ENCODE data around the gene CSNK1A1. TPM values are rescaled to one million over a fixed set of nuclear protein-coding genes. Genes with fewer than 3 reads are reported as not detected.
"Not testable (repeated sequence)": the region's sequence is repeated elsewhere in the genome, so short reads cannot be mapped to it uniquely, and the experiment has no call there.

Gene CSNK1A1
- total RNA-seq, 1 experiment from 2014 or later, result 250 TPM

DNA sequence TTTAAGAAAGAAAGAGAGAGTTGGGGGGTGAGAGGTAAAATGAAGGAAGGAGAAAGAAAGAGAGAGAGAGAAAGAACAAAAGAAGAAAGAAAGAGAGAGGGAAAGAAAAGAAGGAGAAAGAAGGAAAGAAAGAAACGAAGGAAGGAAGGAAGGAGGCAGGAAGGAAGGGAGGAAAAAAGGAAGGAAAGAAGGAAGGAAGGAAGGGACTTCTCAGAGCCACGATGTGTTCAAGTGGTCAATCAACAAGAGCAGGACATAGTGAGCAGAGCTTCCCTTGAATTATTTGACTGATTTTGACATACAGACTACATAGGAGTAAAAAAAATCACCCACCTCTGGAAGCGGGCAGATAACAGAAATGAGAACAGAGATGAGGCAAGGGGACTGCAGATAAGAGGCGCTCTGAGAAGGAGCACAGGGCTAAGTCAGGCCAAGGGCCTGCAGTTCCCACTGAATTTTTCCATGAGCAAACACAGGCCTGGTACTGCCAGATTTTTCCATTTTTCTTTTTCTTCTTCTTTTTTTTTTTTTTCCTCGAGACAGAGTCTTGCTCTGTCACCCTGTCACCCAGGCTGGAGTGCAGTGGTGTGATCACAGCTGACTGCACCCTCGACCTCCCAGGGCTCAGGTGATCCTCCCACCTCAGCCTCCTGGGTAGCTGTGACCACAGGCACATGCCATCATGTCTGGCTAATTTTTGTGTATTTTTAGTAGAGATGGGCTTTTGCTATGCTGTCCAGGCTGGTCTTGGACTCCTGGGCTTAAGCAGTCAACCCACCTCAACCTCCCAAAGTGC lies 94.4 kb downstream of the CSNK1A1 start:
- DNase-seq (ENCODE audit: low spot score), result no peak

DNA sequence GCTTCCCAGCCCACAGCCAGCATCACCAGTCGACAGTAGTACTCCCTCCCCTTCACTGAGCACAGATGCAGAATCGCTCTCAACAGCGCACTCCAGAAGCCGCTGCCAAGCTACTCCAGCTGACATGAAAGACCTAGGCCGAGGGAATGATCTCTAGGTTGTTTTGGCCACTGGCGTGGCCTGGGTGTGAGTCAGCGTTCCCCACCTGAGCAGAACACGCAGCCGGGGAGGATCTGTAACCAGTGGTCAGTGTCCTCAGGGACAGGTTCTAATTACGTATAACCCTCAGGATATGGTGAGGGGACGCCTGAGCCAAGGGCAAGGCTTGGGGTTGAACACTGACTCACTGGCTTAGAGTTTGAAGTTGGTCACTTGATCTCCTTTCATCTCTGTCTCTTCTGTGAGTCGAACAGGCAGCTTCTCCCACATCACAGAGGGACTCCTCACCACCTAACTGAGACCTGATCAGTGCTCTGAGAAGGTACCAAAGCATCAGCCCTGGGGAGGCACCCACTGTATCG lies 95.3 kb downstream of the CSNK1A1 start:
- peak; percentile 53 for DNase-seq (ENCODE audit: low spot score)

DNA sequence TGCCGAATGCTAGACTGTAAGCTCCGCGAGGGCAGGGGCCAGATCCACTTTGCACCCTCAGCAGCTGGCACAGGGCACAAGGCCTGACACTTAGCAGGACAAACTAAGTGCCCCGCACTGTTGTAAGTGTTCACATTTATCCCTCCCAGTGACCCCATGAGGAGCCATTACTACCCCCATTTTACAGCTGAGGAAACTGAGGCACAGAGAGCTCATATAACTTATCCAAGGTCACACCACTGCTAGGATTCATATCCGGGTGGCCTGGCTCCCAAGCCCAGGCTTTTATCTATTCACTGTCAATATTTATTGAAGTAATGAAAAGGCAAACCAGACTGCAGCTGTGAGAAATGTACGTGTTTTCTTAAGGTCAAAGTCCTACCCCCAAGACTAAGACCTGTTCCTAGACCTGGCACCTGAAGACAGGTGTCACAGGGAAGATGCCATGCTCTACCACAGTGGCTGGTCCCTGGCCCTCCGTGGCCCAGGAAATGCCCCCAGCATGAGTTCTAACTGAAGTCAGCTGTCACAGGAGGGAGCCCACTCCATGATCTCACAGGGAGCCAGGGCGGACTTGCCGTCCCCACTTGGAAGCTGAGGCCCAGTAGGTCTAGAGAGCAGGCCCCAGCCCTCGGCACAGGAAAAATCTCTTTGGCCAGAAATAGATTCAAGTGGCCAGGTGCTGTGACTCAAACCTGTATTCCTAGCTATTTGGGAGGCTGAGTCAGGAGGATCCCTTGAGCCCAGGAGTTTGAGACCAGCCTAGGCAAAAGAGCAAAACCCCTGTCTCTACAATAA lies 97.4 kb downstream of the CSNK1A1 start:
- no peak for DNase-seq (ENCODE audit: low spot score)

GRCh38 chr5:149452665-149453617 lies 98.3 kb downstream of the CSNK1A1 start:
- DNase-seq (ENCODE audit: low spot score), result no peak

GRCh38 chr5:149452007-149452664 lies 99.1 kb downstream of the CSNK1A1 start:
- DNase-seq (ENCODE audit: low spot score), result no peak

DNA sequence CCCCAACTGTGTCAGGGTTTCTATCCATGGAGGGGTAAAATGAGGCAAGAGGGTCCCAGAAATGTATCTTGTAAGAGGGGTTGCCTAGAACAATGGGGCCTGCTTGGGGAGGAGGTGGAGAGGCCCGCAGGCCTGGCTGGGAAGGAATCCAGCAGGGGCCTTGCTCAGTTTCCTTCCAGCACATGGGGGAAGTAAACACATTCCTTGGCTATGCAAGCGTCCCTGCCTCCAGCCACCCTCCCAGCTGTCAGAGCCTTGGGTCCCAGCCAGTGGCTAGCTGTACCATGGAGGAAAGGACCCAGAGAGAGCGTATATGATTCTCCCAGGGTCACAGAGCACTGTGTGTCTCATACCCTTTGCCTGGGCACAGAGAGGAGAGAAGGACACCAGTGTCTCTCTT lies 101.0 kb downstream of the CSNK1A1 start:
- no peak for DNase-seq (ENCODE audit: low spot score)

GRCh38 chr5:149448831-149449714 lies 102.2 kb downstream of the CSNK1A1 start:
- no peak for DNase-seq (ENCODE audit: low spot score)

- DNase-seq (ENCODE audit: low spot score), result no peak
Measured at GRCh38 chr5:149448431-149448830, 102.8 kb downstream of the CSNK1A1 start.

- no peak for DNase-seq (ENCODE audit: low spot score)
Measured at GRCh38 chr5:149447373-149448367, 103.6 kb downstream of the CSNK1A1 start.

- DNase-seq (ENCODE audit: low spot score), result not testable (repeated sequence)
Measured at GRCh38 chr5:149446794-149447193, 104.4 kb downstream of the CSNK1A1 start.

- DNase-seq (ENCODE audit: low spot score), result peak; percentile 95
Measured at GRCh38 chr5:149445739-149446369, 105.4 kb downstream of the CSNK1A1 start.

DNA sequence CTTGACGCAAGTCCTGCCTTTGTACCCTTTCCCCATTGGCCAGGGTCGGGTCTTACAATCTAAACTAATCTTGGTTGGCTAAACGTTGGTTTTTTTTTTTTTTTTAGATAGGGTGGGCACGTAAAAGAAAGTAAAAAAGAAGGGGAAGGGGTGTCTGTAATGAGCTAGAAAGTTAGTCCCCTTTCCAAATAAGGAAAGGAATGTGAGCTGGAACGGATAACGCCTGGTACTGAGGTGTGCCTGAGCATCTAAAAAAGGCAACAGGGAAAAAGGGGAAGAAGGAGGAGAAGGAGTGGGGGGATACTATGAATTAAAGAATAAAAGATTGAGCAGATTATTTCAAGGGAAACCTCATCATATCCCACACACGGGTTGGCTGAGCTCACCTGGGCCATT lies 105.9 kb downstream of the CSNK1A1 start:
- DNase-seq (ENCODE audit: low spot score), result no peak

DNA sequence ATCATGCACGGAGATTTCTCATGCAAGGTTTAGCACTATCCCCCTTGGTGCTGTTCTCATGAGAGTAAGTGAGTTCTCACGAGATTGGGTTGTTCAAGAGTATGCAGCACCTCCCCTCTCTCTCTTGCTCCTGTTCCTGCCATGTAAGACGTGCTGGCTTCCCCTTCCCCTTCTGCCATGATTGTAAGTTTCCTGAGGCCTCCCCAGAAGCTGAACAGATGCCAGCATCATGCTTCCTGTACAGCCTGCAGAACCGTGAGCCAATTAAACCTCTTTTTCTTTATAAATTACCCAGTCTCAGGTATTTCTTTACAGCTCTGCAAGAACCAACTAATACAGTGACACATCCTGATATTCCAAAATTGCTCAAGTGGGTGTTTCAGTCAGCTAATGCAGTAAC lies 106.8 kb downstream of the CSNK1A1 start:
- DNase-seq (ENCODE audit: low spot score), result not testable (repeated sequence)

DNA sequence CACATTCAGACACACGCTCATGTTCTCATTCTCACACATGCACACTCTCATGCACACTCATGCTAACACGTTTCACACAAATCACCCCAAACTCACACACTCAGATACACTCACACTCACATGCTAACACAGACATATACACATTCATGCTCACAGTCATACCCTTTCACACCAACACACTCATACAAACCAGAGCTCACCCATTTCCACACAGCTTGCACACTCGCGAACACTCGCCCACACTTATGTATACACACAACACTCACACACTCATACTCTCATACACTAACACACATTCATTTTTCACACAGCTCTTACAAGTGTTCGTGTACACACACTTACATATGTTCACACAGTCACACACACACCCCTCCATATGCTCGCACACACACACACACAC lies 108.0 kb downstream of the CSNK1A1 start:
- DNase-seq (ENCODE audit: low spot score), result no peak

DNA sequence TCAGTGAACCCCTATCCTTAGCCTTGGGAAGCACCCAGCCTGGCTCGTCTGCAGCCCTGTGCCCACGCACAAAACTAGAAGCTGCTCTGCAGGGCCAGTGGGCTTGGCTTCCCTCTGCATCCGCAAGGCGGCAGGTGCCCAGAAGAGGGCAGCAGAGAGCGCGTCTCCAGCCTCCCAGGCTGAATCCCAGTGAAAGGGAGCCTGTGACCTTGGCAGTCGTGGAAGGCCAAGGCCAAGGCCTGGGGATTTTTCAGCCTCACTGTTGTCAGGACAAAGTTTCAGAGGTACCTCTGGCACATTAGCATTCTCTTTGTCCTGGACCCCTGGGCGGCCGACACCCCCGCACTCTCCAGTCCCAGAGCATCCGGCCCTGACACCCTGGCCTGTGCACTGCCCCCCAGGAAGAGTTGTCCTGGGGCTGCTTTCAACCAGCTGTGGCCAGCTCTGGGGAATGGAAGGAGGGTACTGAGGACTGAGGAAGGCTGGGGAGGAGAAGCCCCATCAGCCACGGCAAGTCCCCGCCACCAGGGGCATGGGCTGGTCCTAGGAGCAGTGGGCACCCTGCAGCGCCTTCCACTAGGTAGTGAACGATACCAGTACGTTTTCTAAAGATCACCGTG lies 108.6 kb downstream of the CSNK1A1 start:
- peak; percentile 72 for DNase-seq (ENCODE audit: low spot score)
